ENCODE measurements around the gene XCL2. TPM values are rescaled to one million over a fixed set of nuclear protein-coding genes. Genes with fewer than 3 reads are reported as not detected.
"Not testable (repeated sequence)": the region's sequence is repeated elsewhere in the genome, so short reads cannot be mapped to it uniquely, and the experiment has no call there.

The XCL2 gene
- total RNA-seq, 1 experiment from 2014 or later, result not detected

GRCh38 chr1:168554603-168555483 lies 11.0 kb upstream of the XCL2 start:
- Histone ChIP-seq H3K4me2 (ENCODE audit: low read depth, low read length, poor library complexity, severe bottlenecking) (no peak overlapping the region), H3K36me3 (ENCODE audit: insufficient read depth, low read length) (no peaks in the 10 kb centered on the region), H3K4me1 (ENCODE audit: low read length) (no peaks in the 10 kb centered on the region), H2AFZ (ENCODE audit: low read length) (no peak overlapping the region), H3K9me3 (ENCODE audit: low read length) (no peaks in the 10 kb centered on the region), H3K9ac (ENCODE audit: low read length) (no peak overlapping the region), H3K79me2 (ENCODE audit: low read length) (no peaks in the 10 kb centered on the region), H4K20me1 (ENCODE audit: insufficient read depth, low read depth, low read length) (no peaks in the 10 kb centered on the region), H3K9me2 (replicated peaks; ENCODE audit: insufficient read depth, low read length) (no peaks in the 10 kb centered on the region), H3K4me3 (ENCODE audit: low read length) (no peak overlapping the region), H3K27me3 (ENCODE audit: low read length) (no peaks in the 10 kb centered on the region), H3K27ac (ENCODE audit: low read length) (no peak overlapping the region)
- DNase-seq, result no peak

GRCh38 chr1:168553680-168554553 lies 10.1 kb upstream of the XCL2 start:
- H3K79me2 ChIP-seq (ENCODE audit: low read length), result no peaks in the 10 kb centered on the region
- H4K20me1 ChIP-seq (ENCODE audit: insufficient read depth, low read depth, low read length), result no peaks in the 10 kb centered on the region
- no peaks in the 10 kb centered on the region for H3K9me2 ChIP-seq (replicated peaks; ENCODE audit: insufficient read depth, low read length)
- no peaks in the 10 kb centered on the region for H3K36me3 ChIP-seq (ENCODE audit: insufficient read depth, low read length)
- H3K27me3 ChIP-seq (ENCODE audit: low read length), result no peaks in the 10 kb centered on the region
- H3K4me2 ChIP-seq (ENCODE audit: low read depth, low read length, poor library complexity, severe bottlenecking), result no peak overlapping the region
- no peak for DNase-seq
- no peaks in the 10 kb centered on the region for H3K9me3 ChIP-seq (ENCODE audit: low read length)
- H3K4me1 ChIP-seq (ENCODE audit: low read length), result no peaks in the 10 kb centered on the region
- H3K4me3 ChIP-seq (ENCODE audit: low read length), result no peak overlapping the region
- no peak overlapping the region for H3K9ac ChIP-seq (ENCODE audit: low read length)
- no peak overlapping the region for H3K27ac ChIP-seq (ENCODE audit: low read length)
- no peak overlapping the region for H2AFZ ChIP-seq (ENCODE audit: low read length)

GRCh38 chr1:168552961-168553360 lies 9.2 kb upstream of the XCL2 start:
- no peak overlapping the region for H3K27ac ChIP-seq (ENCODE audit: low read length)
- no peaks in the 10 kb centered on the region for H4K20me1 ChIP-seq (ENCODE audit: insufficient read depth, low read depth, low read length)
- no peaks in the 10 kb centered on the region for H3K27me3 ChIP-seq (ENCODE audit: low read length)
- no peaks in the 10 kb centered on the region for H3K4me1 ChIP-seq (ENCODE audit: low read length)
- no peaks in the 10 kb centered on the region for H3K9me2 ChIP-seq (replicated peaks; ENCODE audit: insufficient read depth, low read length)
- no peak overlapping the region for H3K4me3 ChIP-seq (ENCODE audit: low read length)
- no peak overlapping the region for H2AFZ ChIP-seq (ENCODE audit: low read length)
- H3K4me2 ChIP-seq (ENCODE audit: low read depth, low read length, poor library complexity, severe bottlenecking), result no peak overlapping the region
- no peaks in the 10 kb centered on the region for H3K79me2 ChIP-seq (ENCODE audit: low read length)
- H3K9me3 ChIP-seq (ENCODE audit: low read length), result no peaks in the 10 kb centered on the region
- no peaks in the 10 kb centered on the region for H3K36me3 ChIP-seq (ENCODE audit: insufficient read depth, low read length)
- no peak for DNase-seq
- no peak overlapping the region for H3K9ac ChIP-seq (ENCODE audit: low read length)

GRCh38 chr1:168551688-168552087 lies 7.9 kb upstream of the XCL2 start:
- Histone ChIP-seq H3K36me3 (ENCODE audit: insufficient read depth, low read length) (no peaks in the 10 kb centered on the region), H3K27ac (ENCODE audit: low read length) (no peak overlapping the region), H3K9me2 (replicated peaks; ENCODE audit: insufficient read depth, low read length) (no peaks in the 10 kb centered on the region), H3K4me2 (ENCODE audit: low read depth, low read length, poor library complexity, severe bottlenecking) (no peak overlapping the region), H3K9ac (ENCODE audit: low read length) (no peak overlapping the region), H3K27me3 (ENCODE audit: low read length) (no peaks in the 10 kb centered on the region), H4K20me1 (ENCODE audit: insufficient read depth, low read depth, low read length) (no peaks in the 10 kb centered on the region), H3K4me1 (ENCODE audit: low read length) (no peaks in the 10 kb centered on the region), H2AFZ (ENCODE audit: low read length) (no peak overlapping the region), H3K9me3 (ENCODE audit: low read length) (no peaks in the 10 kb centered on the region), H3K4me3 (ENCODE audit: low read length) (no peak overlapping the region), H3K79me2 (ENCODE audit: low read length) (no peaks in the 10 kb centered on the region)
- no peak for DNase-seq

- Histone ChIP-seq H3K79me2 (ENCODE audit: low read length) (no peaks in the 10 kb centered on the region), H3K4me2 (ENCODE audit: low read depth, low read length, poor library complexity, severe bottlenecking) (no peak overlapping the region), H3K4me1 (ENCODE audit: low read length) (no peaks in the 10 kb centered on the region), H3K27ac (ENCODE audit: low read length) (no peak overlapping the region), H3K4me3 (ENCODE audit: low read length) (no peak overlapping the region), H3K9me2 (replicated peaks; ENCODE audit: insufficient read depth, low read length) (no peaks in the 10 kb centered on the region), H2AFZ (ENCODE audit: low read length) (no peak overlapping the region), H3K36me3 (ENCODE audit: insufficient read depth, low read length) (no peaks in the 10 kb centered on the region), H3K9ac (ENCODE audit: low read length) (no peak overlapping the region), H3K27me3 (ENCODE audit: low read length) (no peaks in the 10 kb centered on the region), H3K9me3 (ENCODE audit: low read length) (no peaks in the 10 kb centered on the region), H4K20me1 (ENCODE audit: insufficient read depth, low read depth, low read length) (no peaks in the 10 kb centered on the region)
- no peak for DNase-seq
Measured at GRCh38 chr1:168550971-168551370, 7.2 kb upstream of the XCL2 start.

- not testable (repeated sequence) for H3K36me3 ChIP-seq (ENCODE audit: insufficient read depth, low read length); H3K4me3 ChIP-seq (ENCODE audit: low read length); H2AFZ ChIP-seq (ENCODE audit: low read length); H3K9me3 ChIP-seq (ENCODE audit: low read length); H3K4me1 ChIP-seq (ENCODE audit: low read length); H3K4me2 ChIP-seq (ENCODE audit: low read depth, low read length, poor library complexity, severe bottlenecking); H3K27me3 ChIP-seq (ENCODE audit: low read length); H4K20me1 ChIP-seq (ENCODE audit: insufficient read depth, low read depth, low read length); H3K79me2 ChIP-seq (ENCODE audit: low read length); H3K9me2 ChIP-seq (replicated peaks; ENCODE audit: insufficient read depth, low read length); H3K9ac ChIP-seq (ENCODE audit: low read length); DNase-seq; H3K27ac ChIP-seq (ENCODE audit: low read length)
Measured at GRCh38 chr1:168546553-168546895, 2.7 kb upstream of the XCL2 start.

- not testable (repeated sequence) for H3K79me2 ChIP-seq (ENCODE audit: low read length)
Measured at GRCh38 chr1:168545678-168546552, 2.1 kb upstream of the XCL2 start.

GRCh38 chr1:168542978-168543377 lies 819 bp downstream of the XCL2 start:
- not testable (repeated sequence) for DNase-seq; H3K79me2 ChIP-seq (ENCODE audit: low read length); H3K9me3 ChIP-seq (ENCODE audit: low read length); H3K27ac ChIP-seq (ENCODE audit: low read length); H3K9ac ChIP-seq (ENCODE audit: low read length); H3K27me3 ChIP-seq (ENCODE audit: low read length); H4K20me1 ChIP-seq (ENCODE audit: insufficient read depth, low read depth, low read length); H2AFZ ChIP-seq (ENCODE audit: low read length); H3K9me2 ChIP-seq (replicated peaks; ENCODE audit: insufficient read depth, low read length); H3K4me1 ChIP-seq (ENCODE audit: low read length); H3K4me3 ChIP-seq (ENCODE audit: low read length); H3K4me2 ChIP-seq (ENCODE audit: low read depth, low read length, poor library complexity, severe bottlenecking); H3K36me3 ChIP-seq (ENCODE audit: insufficient read depth, low read length)

More at GRCh38 chr1:168545678-168546552, 2.1 kb upstream of the XCL2 start:
- H3K4me1 ChIP-seq (ENCODE audit: low read length); H3K4me3 ChIP-seq (ENCODE audit: low read length); H3K9ac ChIP-seq (ENCODE audit: low read length); H2AFZ ChIP-seq (ENCODE audit: low read length); H3K27me3 ChIP-seq (ENCODE audit: low read length); H3K4me2 ChIP-seq (ENCODE audit: low read depth, low read length, poor library complexity, severe bottlenecking); H3K9me2 ChIP-seq (replicated peaks; ENCODE audit: insufficient read depth, low read length); H4K20me1 ChIP-seq (ENCODE audit: insufficient read depth, low read depth, low read length); H3K27ac ChIP-seq (ENCODE audit: low read length); H3K36me3 ChIP-seq (ENCODE audit: insufficient read depth, low read length); H3K9me3 ChIP-seq (ENCODE audit: low read length); DNase-seq: not testable (repeated sequence)

Data from Karpas-422 (cell line).